GM23338 (cell line): ENCODE results near the gene SGSH. TPM values are rescaled to one million over a fixed set of nuclear protein-coding genes. Genes with fewer than 3 reads are reported as not detected.

Source experiments
- ATAC-seq: fragments of 200-7000 bp; cut with Tn5 transposase; 3 replicates; pipeline ENCODE4 v1.9.1; 2020
- DNase-seq: peaks from one replicate; pipeline ENCODE4 v3.0.0-alpha.2; 2015; ENCODE audit warnings: low spot score
- H2AFZ ChIP-seq: fragments of 200-600 bp; sonication (generic); 2 replicates; pipeline ENCODE4 v1.8.0; 2016; ENCODE audit warnings: antibody characterized with exemption, mild to moderate bottlenecking, moderate library complexity
- H3F3A ChIP-seq: fragments of 200-600 bp; sonication (generic); replicated peaks from 2 replicates; pipeline ENCODE4 v1.8.0; 2017; ENCODE audit warnings: antibody characterized with exemption, mixed run types, low read depth
- H3K27ac ChIP-seq: fragments of 200-600 bp; sonication (generic); 2 replicates; pipeline ENCODE4 v1.6.1; 2016; ENCODE audit warnings: low read depth
- H3K27me3 ChIP-seq: fragments of 200-600 bp; sonication (generic); 2 replicates; pipeline ENCODE4 v1.8.0; 2016; ENCODE audit warnings: mild to moderate bottlenecking, mixed run types, moderate library complexity; ENCODE audit not compliant: insufficient read depth
- H3K36me3 ChIP-seq: fragments of 200-600 bp; sonication (generic); 2 replicates; pipeline ENCODE4 v1.8.0; 2016; ENCODE audit warnings: mild to moderate bottlenecking; ENCODE audit not compliant: insufficient read depth
- H3K4me1 ChIP-seq: fragments of 200-600 bp; sonication (generic); 2 replicates; pipeline ENCODE4 v1.8.0; 2016; ENCODE audit warnings: mild to moderate bottlenecking, moderate library complexity; ENCODE audit not compliant: insufficient read depth
- H3K4me2 ChIP-seq: fragments of 200-600 bp; sonication (generic); 2 replicates; pipeline ENCODE4 v1.7.1; 2017; ENCODE audit warnings: mixed run types
- H3K4me3 ChIP-seq: fragments of 200-600 bp; sonication (generic); 2 replicates; pipeline ENCODE4 v1.6.1; 2016; ENCODE audit warnings: mixed run types
- H3K79me2 ChIP-seq: fragments of 200-600 bp; sonication (generic); replicated peaks from 2 replicates; pipeline ENCODE4 v1.8.0; 2017; ENCODE audit warnings: mild to moderate bottlenecking; ENCODE audit not compliant: insufficient read depth
- H3K9me2 ChIP-seq: fragments of 200-600 bp; sonication (generic); 2 replicates; pipeline ENCODE4 v1.8.0; 2017; ENCODE audit not compliant: insufficient read depth
- H4K20me1 ChIP-seq: fragments of 200-600 bp; sonication (generic); replicated peaks from 2 replicates; pipeline ENCODE4 v1.8.0; 2017; ENCODE audit warnings: mild to moderate bottlenecking; ENCODE audit not compliant: insufficient read depth
- H3K27ac Mint-ChIP-seq: 2 replicates; pipeline ENCODE4 v1.8.0; 2020; ENCODE audit warnings: inconsistent platforms, mild to moderate bottlenecking, moderate library complexity, mixed read lengths
- H3K27me3 Mint-ChIP-seq: 3 replicates; pipeline ENCODE4 v1.8.0; 2022; ENCODE audit warnings: low read depth, mild to moderate bottlenecking, moderate library complexity, mixed read lengths, inconsistent platforms; ENCODE audit not compliant: insufficient read depth, poor library complexity
- H3K36me3 Mint-ChIP-seq: 3 replicates; pipeline ENCODE4 v1.8.0; 2021; ENCODE audit warnings: low read depth, mild to moderate bottlenecking, inconsistent platforms, moderate library complexity, mixed read lengths
- H3K4me1 Mint-ChIP-seq: 3 replicates; pipeline ENCODE4 v1.8.0; 2020; ENCODE audit warnings: mild to moderate bottlenecking, inconsistent platforms, mixed read lengths
- H3K4me3 Mint-ChIP-seq: 3 replicates; pipeline ENCODE4 v1.8.0; 2021; ENCODE audit warnings: moderate library complexity, mild to moderate bottlenecking, inconsistent platforms, mixed read lengths
- H3K9me3 Mint-ChIP-seq: 3 replicates; pipeline ENCODE4 v1.8.0; 2020; ENCODE audit warnings: moderate library complexity, mild to moderate bottlenecking, inconsistent platforms, mixed read lengths
- CREB1 ChIP-seq: fragments of 250-450 bp; sonication (Bioruptor Pico); IDR thresholded peaks from 2 replicates; pipeline ENCODE4 v1.5.0; 2020; ENCODE audit warnings: low read depth, mild to moderate bottlenecking, moderate library complexity
- CTCF ChIP-seq, 2 experiments: fragments of 200-600 bp in 1 of 2; sonication (generic) in 1 of 2; conservative IDR thresholded peaks; 2 replicates each; pipeline versions ENCODE4 v1.5.1 to v1.6.1; 2016 to 2017; ENCODE audit warnings: antibody characterized with exemption in 2 of 2, low read depth in 2 of 2, mild to moderate bottlenecking in 2 of 2, moderate library complexity in 1 of 2
- EZH2 ChIP-seq: fragments of 200-600 bp; sonication (generic); IDR thresholded peaks from one replicate; pipeline ENCODE4 v1.8.0; 2017; ENCODE audit warnings: antibody characterized with exemption, mild to moderate bottlenecking, low read depth; ENCODE audit not compliant: unreplicated experiment
- EZH2phosphoT487 ChIP-seq: fragments of 200-600 bp; sonication (generic); IDR thresholded peaks from one replicate; pipeline ENCODE4 v1.8.1; 2018; ENCODE audit warnings: antibody characterized with exemption; ENCODE audit not compliant: unreplicated experiment
- JUNB ChIP-seq: IDR thresholded peaks from one replicate; pipeline ENCODE4 v1.6.1; 2016; ENCODE audit warnings: antibody characterized with exemption; ENCODE audit not compliant: unreplicated experiment
- NANOG ChIP-seq: IDR thresholded peaks from 2 replicates; pipeline ENCODE4 v1.6.1; 2016; ENCODE audit warnings: antibody characterized with exemption, borderline replicate concordance
- ZNF114 ChIP-seq: fragments of 250-450 bp; sonication (Bioruptor Pico); IDR thresholded peaks from 2 replicates; pipeline ENCODE4 v1.5.0; 2020; ENCODE audit warnings: mild to moderate bottlenecking, moderate library complexity
- ZNF331 ChIP-seq: fragments of 250-450 bp; sonication (Bioruptor Pico); IDR thresholded peaks from 2 replicates; pipeline ENCODE4 v1.5.0; 2020; ENCODE audit warnings: low read depth, mild to moderate bottlenecking, moderate library complexity
- ZNF462 ChIP-seq: fragments of 250-450 bp; sonication (Bioruptor Pico); IDR thresholded peaks from 2 replicates; pipeline ENCODE4 v1.5.0; 2020; ENCODE audit warnings: mild to moderate bottlenecking, moderate library complexity
- polyA plus RNA-seq: library from polyadenylated mRNA; unstranded; fragments of >200 nt; fragmentation: Nextera tagmentation; extraction: Ambion mirVana; gene quantifications from 2 replicates; pipeline ENCODE4 v1.2.1, GENCODE V29; 2016
- total RNA-seq: library from RNA; depleted of rRNA; stranded (reverse); fragments of >200 nt; shearing (Covaris generic); gene quantifications from 2 replicates; pipeline ENCODE4 v1.2.3, GENCODE V29; 2014

Gene SGSH
- total and polyA plus RNA-seq, 2 experiments from 2014 or later, result 9.6 to 17.5 TPM

DNA sequence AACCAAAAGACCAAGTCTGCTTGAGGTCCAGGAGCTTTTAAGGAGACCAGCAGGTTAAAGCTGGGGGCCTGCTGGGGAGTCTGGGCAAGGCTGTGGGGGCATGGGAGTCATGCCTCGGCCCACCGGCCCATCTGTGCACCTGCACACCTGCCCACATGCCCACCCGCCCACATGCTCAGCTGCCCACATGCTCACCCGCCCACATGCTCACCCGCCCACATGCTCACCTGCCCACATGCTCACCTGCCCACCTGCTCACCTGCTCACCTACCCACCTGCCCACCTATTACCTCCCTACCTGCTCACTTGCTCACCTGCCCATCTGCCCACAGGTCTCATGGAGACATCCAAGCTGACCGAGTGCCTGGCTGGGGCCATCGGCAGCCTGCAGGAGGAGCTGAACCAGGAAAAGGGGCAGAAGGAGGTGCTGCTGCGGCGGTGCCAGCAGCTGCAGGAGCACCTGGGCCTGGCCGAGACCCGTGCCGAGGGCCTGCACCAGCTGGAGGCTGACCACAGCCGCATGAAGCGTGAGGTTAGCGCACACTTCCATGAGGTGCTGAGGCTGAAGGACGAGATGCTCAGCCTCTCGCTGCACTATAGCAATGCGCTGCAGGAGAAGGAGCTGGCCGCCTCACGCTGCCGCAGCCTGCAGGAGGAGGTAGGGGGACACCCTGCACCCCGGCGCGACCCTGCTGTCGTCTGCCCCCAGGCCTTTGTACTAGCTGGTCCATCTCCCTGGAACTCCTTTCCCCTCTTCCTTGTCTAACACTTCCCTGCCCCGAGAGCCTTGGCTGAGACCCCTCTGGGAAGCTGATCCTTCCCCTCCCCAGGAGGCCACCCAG lies 36.3 kb downstream of the SGSH start:
- peaks cover 5% of the 10 kb centered on the region for H3K27me3 Mint-ChIP-seq
- H3K9me3 Mint-ChIP-seq, result no peaks in the 10 kb centered on the region
- peak; percentile 20 for ATAC-seq
- Histone ChIP-seq H3K9me2 (no peaks in the 10 kb centered on the region), H3K27me3 (no peaks in the 10 kb centered on the region), H3K36me3 (no peaks in the 10 kb centered on the region), H3K27ac (no peak overlapping the region), H4K20me1 (no peaks in the 10 kb centered on the region), H3F3A (no peaks in the 10 kb centered on the region), H3K79me2 (no peaks in the 10 kb centered on the region), H3K4me1 (no peaks in the 10 kb centered on the region), H2AFZ (no peak overlapping the region), H3K4me2 (no peak overlapping the region), H3K4me3 (no peak overlapping the region)
- TF ChIP-seq CTCF (conservative IDR thresholded peaks at IDR 0.05; ENCODE audit: low read depth in 2 of 2) (0 out of 4 replicates have a peak, but pooled peaks of 1 of the 2 experiments have one; percentile 2), EZH2 (no peak)
- DNase-seq, result no peak
- no peak overlapping the region for H3K4me3 Mint-ChIP-seq
- H3K27ac Mint-ChIP-seq, result no peak overlapping the region
- no peaks in the 10 kb centered on the region; the same call in 2 of the 3 replicates for H3K4me1 Mint-ChIP-seq
- no peaks in the 10 kb centered on the region for H3K36me3 Mint-ChIP-seq

DNA sequence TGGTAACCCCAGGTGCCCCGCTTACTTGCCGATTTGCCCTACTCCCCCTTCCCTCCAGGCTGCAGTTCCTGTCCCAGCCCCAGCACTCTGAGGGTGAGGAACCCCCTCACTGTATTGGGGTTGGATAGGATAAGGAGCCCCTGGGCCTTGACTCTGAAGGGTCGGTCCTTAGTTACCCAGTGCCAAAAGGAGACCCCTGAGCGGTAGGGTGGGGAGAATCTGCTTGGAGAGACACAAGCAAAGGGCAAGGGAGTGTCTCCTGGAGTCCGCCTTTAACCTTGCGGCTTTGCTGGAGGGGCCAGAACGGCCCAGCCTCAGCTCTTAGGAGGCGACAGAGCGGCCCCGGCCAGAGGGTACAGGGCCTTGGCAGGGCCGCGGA lies 37.3 kb downstream of the SGSH start:
- Histone ChIP-seq H3K4me1 (no peaks in the 10 kb centered on the region), H4K20me1 (no peaks in the 10 kb centered on the region), H2AFZ (no peak overlapping the region), H3F3A (no peaks in the 10 kb centered on the region), H3K27ac (no peak overlapping the region), H3K27me3 (no peaks in the 10 kb centered on the region), H3K79me2 (no peaks in the 10 kb centered on the region), H3K9me2 (no peaks in the 10 kb centered on the region), H3K4me2 (no peak overlapping the region), H3K4me3 (no peak overlapping the region), H3K36me3 (no peaks in the 10 kb centered on the region)
- no peak overlapping the region for H3K27ac Mint-ChIP-seq
- H3K27me3 Mint-ChIP-seq, result peaks cover 5% of the 10 kb centered on the region
- ATAC-seq (peak; percentile 15; the same call in 1 of the 3 replicates), DNase-seq (no peak)
- H3K4me3 Mint-ChIP-seq, result no peak overlapping the region
- no peaks in the 10 kb centered on the region for H3K36me3 Mint-ChIP-seq
- no peaks in the 10 kb centered on the region for H3K9me3 Mint-ChIP-seq
- no peaks in the 10 kb centered on the region; the same call in 2 of the 3 replicates for H3K4me1 Mint-ChIP-seq
- no peak for TF ChIP-seq EZH2
- TF ChIP-seq EZH2phosphoT487, result no peak
- no peak for TF ChIP-seq CTCF (conservative IDR thresholded peaks at IDR 0.05; ENCODE audit: low read depth in 2 of 2)
- TF ChIP-seq CREB1, result no peak
- no peak for TF ChIP-seq ZNF114 (CRISPR knock-in tag)
- TF ChIP-seq NANOG, result no peak
- TF ChIP-seq ZNF462, result no peak
- no peak for TF ChIP-seq ZNF331 (CRISPR knock-in tag)
- TF ChIP-seq JUNB, result no peak
